Activated naive CD4-positive, alpha-beta T cell treated with anti-CD3 and anti-CD28 coated beads for 36 hours (primary cell): ENCODE measurements around the gene CSTF1. TPM values are rescaled to one million over a fixed set of nuclear protein-coding genes. Genes with fewer than 3 reads are reported as not detected.

Experiments
- CTCF ChIA-PET: fragments of 350-600 bp; sonication (Branson Sonifier 250); formaldehyde crosslinking; loops from one replicate; lab custom pipeline; 2021; ENCODE audit warnings: antibody characterized with exemption; lab: Charles Lee
- DNase-seq: peaks from one replicate; pipeline ENCODE4 v3.0.0-alpha.2; 2020
- H3K27ac Mint-ChIP-seq: one replicate; pipeline ENCODE4 v1.8.0; 2021; ENCODE audit warnings: mild to moderate bottlenecking, mixed read lengths
- H3K27me3 Mint-ChIP-seq: one replicate; pipeline ENCODE4 v1.8.0; 2021; ENCODE audit warnings: low read depth, mixed read lengths
- H3K36me3 Mint-ChIP-seq: one replicate; pipeline ENCODE4 v1.8.0; 2021; ENCODE audit warnings: low read depth, mixed read lengths
- H3K4me1 Mint-ChIP-seq: one replicate; pipeline ENCODE4 v1.8.0; 2021; ENCODE audit warnings: low read depth, mixed read lengths
- H3K4me3 Mint-ChIP-seq: one replicate; pipeline ENCODE4 v1.8.0; 2021; ENCODE audit warnings: mild to moderate bottlenecking, moderate library complexity, mixed read lengths
- H3K9me3 Mint-ChIP-seq: one replicate; pipeline ENCODE4 v1.8.0; 2021; ENCODE audit warnings: mixed read lengths
- intact Hi-C: fragments of 100-400 bp; cut with micrococcal nuclease; formaldehyde crosslinking; loops from one replicate; pipeline ENCODE4 v1.15.1; 2023
- total RNA-seq, 2 experiments: library from RNA; stranded (reverse); gene quantifications; one replicate each; pipeline ENCODE4 v1.2.3, GENCODE V29; 2021

Gene CSTF1
- total RNA-seq, 2 experiments from 2014 or later, result 68.0 to 70.7 TPM

- DNase-seq, result peak; percentile 63
- peaks cover 36% of the 10 kb centered on the region for H3K36me3 Mint-ChIP-seq
- no peaks in the 10 kb centered on the region for H3K27me3 Mint-ChIP-seq
- H3K9me3 Mint-ChIP-seq, result peaks cover 3% of the 10 kb centered on the region
- CTCF ChIA-PET, result interaction anchor here (0.9 to 1.9 kb wide), 8 partner anchors 10 to 57 kb away, joined by 3 to 10 read pairs (median 4); partner anchors contain the start of genes AURKA and RTF2
- H3K4me3 Mint-ChIP-seq, result peak within 1 kb of the TSS; percentile 89
- H3K27ac Mint-ChIP-seq, result peak within 1 kb of the TSS; percentile 98
- intact Hi-C loops, result loop anchor here (1.0 to 10.0 kb wide), 3 partner anchors 20 to 1203 kb away; partner anchors contain the start of genes AURKA and CSTF1
- peaks cover 62% of the 10 kb centered on the region for H3K4me1 Mint-ChIP-seq
Observed at GRCh38 chr20:56411759-56412472, 19.5 kb downstream of the CSTF1 start, which contains the start of gene CASS4. Gene CASS4 (plus strand): TSS chr20:56412260. CDS start chr20:56412459, 199 bp downstream.

- CTCF ChIA-PET, result interaction anchor here (0.9 to 1.9 kb wide), 9 partner anchors 9 to 57 kb away, joined by 3 to 10 read pairs (median 4); partner anchors contain the start of genes AURKA and RTF2
- peaks cover 32% of the 10 kb centered on the region for H3K36me3 Mint-ChIP-seq
- peak overlapping the region; percentile 98 for H3K27ac Mint-ChIP-seq
- no peak for DNase-seq
- peak overlapping the region; percentile 89 for H3K4me3 Mint-ChIP-seq
- peaks cover 3% of the 10 kb centered on the region for H3K9me3 Mint-ChIP-seq
- H3K27me3 Mint-ChIP-seq, result no peaks in the 10 kb centered on the region
- peaks cover 68% of the 10 kb centered on the region for H3K4me1 Mint-ChIP-seq
- intact Hi-C loops, result loop anchor here (1.0 to 10.0 kb wide), 3 partner anchors 20 to 1202 kb away; partner anchors contain the start of genes AURKA and CSTF1
Observed at GRCh38 chr20:56412473-56412790, 20.0 kb downstream of the CSTF1 start.

GRCh38 chr20:56412949-56413348 lies 20.5 kb downstream of the CSTF1 start:
- peak overlapping the region; percentile 89 for H3K4me3 Mint-ChIP-seq
- H3K36me3 Mint-ChIP-seq, result peaks cover 29% of the 10 kb centered on the region
- peaks cover 73% of the 10 kb centered on the region for H3K4me1 Mint-ChIP-seq
- CTCF ChIA-PET, result interaction anchor here (0.7 to 1.9 kb wide), 7 partner anchors 9 to 138 kb away, joined by 3 to 10 read pairs (median 4); partner anchors contain the start of gene AURKA
- no peaks in the 10 kb centered on the region for H3K27me3 Mint-ChIP-seq
- H3K9me3 Mint-ChIP-seq, result peaks cover 3% of the 10 kb centered on the region
- no peak for DNase-seq
- H3K27ac Mint-ChIP-seq, result peak overlapping the region; percentile 98
- intact Hi-C loops, result loop anchor here (1.0 to 10.0 kb wide), 3 partner anchors 21 to 1202 kb away; partner anchors contain the start of genes AURKA and CSTF1

GRCh38 chr20:56414842-56415765 lies 22.7 kb downstream of the CSTF1 start:
- H3K36me3 Mint-ChIP-seq, result peaks cover 22% of the 10 kb centered on the region
- H3K9me3 Mint-ChIP-seq, result peaks cover 3% of the 10 kb centered on the region
- H3K4me1 Mint-ChIP-seq, result peaks cover 86% of the 10 kb centered on the region
- DNase-seq, result peak; percentile 88
- peak overlapping the region; percentile 98 for H3K27ac Mint-ChIP-seq
- intact Hi-C loops, result loop anchor here (1.0 to 10.0 kb wide), 4 partner anchors 7 to 1200 kb away; partner anchors contain the start of genes RBM38 and RTF2
- H3K4me3 Mint-ChIP-seq, result peak overlapping the region; percentile 60
- no peaks in the 10 kb centered on the region for H3K27me3 Mint-ChIP-seq
- CTCF ChIA-PET, result interaction anchor here (1.0 to 2.8 kb wide), 3 partner anchors 9 to 27 kb away, joined by 3 to 11 read pairs (median 3); no protein-coding TSS in a partner anchor

GRCh38 chr20:56417402-56417801 lies 25.0 kb downstream of the CSTF1 start:
- Mint-ChIP-seq H3K27me3 (no peaks in the 10 kb centered on the region), H3K27ac (peak overlapping the region; percentile 91), H3K4me1 (peaks cover 91% of the 10 kb centered on the region), H3K4me3 (no peak overlapping the region), H3K9me3 (peaks cover 2% of the 10 kb centered on the region), H3K36me3 (peaks cover 13% of the 10 kb centered on the region)
- CTCF ChIA-PET, result interaction anchor here (1.1 to 1.6 kb wide), 4 partner anchors 11 to 20 kb away, joined by 3 to 6 read pairs (median 3); no protein-coding TSS in a partner anchor
- intact Hi-C loops, result loop anchor here (5.0 to 10.0 kb wide), 2 partner anchors 975 to 1197 kb away; partner anchors contain the start of gene RBM38
- DNase-seq, result no peak

GRCh38 chr20:56417911-56418310 lies 25.5 kb downstream of the CSTF1 start:
- Mint-ChIP-seq H3K4me1 (peaks cover 91% of the 10 kb centered on the region), H3K27ac (peak overlapping the region; percentile 91), H3K36me3 (peaks cover 8% of the 10 kb centered on the region), H3K9me3 (no peaks in the 10 kb centered on the region), H3K27me3 (no peaks in the 10 kb centered on the region), H3K4me3 (peak overlapping the region; percentile 59)
- no peak for DNase-seq
- CTCF ChIA-PET, result interaction anchor here (1.1 to 1.6 kb wide), 4 partner anchors 11 to 19 kb away, joined by 3 to 6 read pairs (median 3); no protein-coding TSS in a partner anchor
- intact Hi-C loops, result loop anchor here (5.0 to 10.0 kb wide), 2 partner anchors 974 to 1197 kb away; partner anchors contain the start of gene RBM38

- peaks cover 90% of the 10 kb centered on the region for H3K4me1 Mint-ChIP-seq
- DNase-seq, result peak; percentile 51
- H3K9me3 Mint-ChIP-seq, result no peaks in the 10 kb centered on the region
- intact Hi-C loops, result loop anchor here (5.0 to 10.0 kb wide), 2 partner anchors 974 to 1196 kb away; partner anchors contain the start of gene RBM38
- H3K36me3 Mint-ChIP-seq, result peaks cover 6% of the 10 kb centered on the region
- CTCF ChIA-PET, result interaction anchor here (1.1 to 1.6 kb wide), 3 partner anchors 12 to 20 kb away, joined by 3 to 6 read pairs (median 3); no protein-coding TSS in a partner anchor
- H3K4me3 Mint-ChIP-seq, result peak overlapping the region; percentile 59
- H3K27ac Mint-ChIP-seq, result peak overlapping the region; percentile 91
- no peaks in the 10 kb centered on the region for H3K27me3 Mint-ChIP-seq
Observed at GRCh38 chr20:56418385-56418861, 26.0 kb downstream of the CSTF1 start.

GRCh38 chr20:56420028-56420427 lies 27.6 kb downstream of the CSTF1 start:
- Mint-ChIP-seq H3K27ac (peak overlapping the region; percentile 91), H3K4me3 (no peak overlapping the region), H3K4me1 (peaks cover 83% of the 10 kb centered on the region), H3K36me3 (no peaks in the 10 kb centered on the region), H3K9me3 (no peaks in the 10 kb centered on the region), H3K27me3 (no peaks in the 10 kb centered on the region)
- intact Hi-C loops, result no loop called here
- no peak for DNase-seq
- CTCF ChIA-PET, result no interaction called here

- Mint-ChIP-seq H3K27me3 (no peaks in the 10 kb centered on the region), H3K4me1 (peaks cover 74% of the 10 kb centered on the region), H3K4me3 (peak overlapping the region; percentile 19), H3K27ac (peak overlapping the region; percentile 66), H3K9me3 (no peaks in the 10 kb centered on the region), H3K36me3 (no peaks in the 10 kb centered on the region)
- CTCF ChIA-PET, result interaction anchor here (0.8 to 1.4 kb wide), 2 partner anchors 9 to 11 kb away, joined by 3 read pairs; partner anchors contain the start of gene CASS4
- DNase-seq, result no peak
- intact Hi-C loops, result no loop called here
Observed at GRCh38 chr20:56420940-56421688, 28.7 kb downstream of the CSTF1 start.

GRCh38 chr20:56422076-56422823 lies 29.8 kb downstream of the CSTF1 start:
- intact Hi-C loops, result loop anchor here (1.0 kb wide), 2 partner anchors 8 kb away; no protein-coding TSS in a partner anchor
- H3K4me1 Mint-ChIP-seq, result peaks cover 66% of the 10 kb centered on the region
- H3K27me3 Mint-ChIP-seq, result no peaks in the 10 kb centered on the region
- H3K4me3 Mint-ChIP-seq, result peak overlapping the region; percentile 19
- no peaks in the 10 kb centered on the region for H3K36me3 Mint-ChIP-seq
- H3K27ac Mint-ChIP-seq, result peak overlapping the region; percentile 80
- CTCF ChIA-PET, result interaction anchor here (0.7 to 1.4 kb wide), 6 partner anchors 9 to 156 kb away, joined by 3 to 6 read pairs (median 3); partner anchors contain the start of gene CASS4
- H3K9me3 Mint-ChIP-seq, result no peaks in the 10 kb centered on the region
- DNase-seq, result no peak
